HepG2 (cell line): ENCODE measurements around the gene INPP4B.

Source experiments
- KLF12 ChIP-seq: sonication (generic); formaldehyde crosslinking; IDR thresholded peaks from 2 replicates; pipeline ENCODE4 v1.4.0; 2020; ENCODE audit warnings: missing genetic modification reagents, borderline replicate concordance
- NCOA1 ChIP-seq: sonication (generic); formaldehyde crosslinking; IDR thresholded peaks from 2 replicates; pipeline ENCODE4 v1.9.0; 2021; ENCODE audit warnings: missing genetic modification reagents
- ZBTB26 ChIP-seq: IDR thresholded peaks from 2 replicates; pipeline ENCODE4 v1.6.1; 2016; ENCODE audit warnings: missing compliant biosample characterization, missing genetic modification reagents, borderline replicate concordance
- ZFP90 ChIP-seq: sonication (generic); formaldehyde crosslinking; IDR thresholded peaks from 2 replicates; pipeline ENCODE4 v1.8.0; 2022; ENCODE audit warnings: missing genetic modification reagents, mild to moderate bottlenecking, inconsistent platforms, borderline replicate concordance
- ZNF446 ChIP-seq: sonication (generic); formaldehyde crosslinking; IDR thresholded peaks from 2 replicates; pipeline ENCODE4 v1.5.0; 2020; ENCODE audit warnings: mild to moderate bottlenecking, missing genetic modification reagents
- TF ChIP-seq, protein P1 (sequence below): sonication (generic); formaldehyde crosslinking; IDR thresholded peaks from 2 replicates; pipeline ENCODE4 v1.5.0; 2020; ENCODE audit warnings: mild to moderate bottlenecking, missing genetic modification reagents, moderate library complexity

- TF ChIP-seq NCOA1 (CRISPR knock-in tag) (no peak), ZBTB26 (CRISPR knock-in tag) (no peak), ZFP90 (no peak), KLF12 (CRISPR knock-in tag) (no peak), ZNF446 (CRISPR knock-in tag) (no peak)
- TF ChIP-seq, protein P1, sequence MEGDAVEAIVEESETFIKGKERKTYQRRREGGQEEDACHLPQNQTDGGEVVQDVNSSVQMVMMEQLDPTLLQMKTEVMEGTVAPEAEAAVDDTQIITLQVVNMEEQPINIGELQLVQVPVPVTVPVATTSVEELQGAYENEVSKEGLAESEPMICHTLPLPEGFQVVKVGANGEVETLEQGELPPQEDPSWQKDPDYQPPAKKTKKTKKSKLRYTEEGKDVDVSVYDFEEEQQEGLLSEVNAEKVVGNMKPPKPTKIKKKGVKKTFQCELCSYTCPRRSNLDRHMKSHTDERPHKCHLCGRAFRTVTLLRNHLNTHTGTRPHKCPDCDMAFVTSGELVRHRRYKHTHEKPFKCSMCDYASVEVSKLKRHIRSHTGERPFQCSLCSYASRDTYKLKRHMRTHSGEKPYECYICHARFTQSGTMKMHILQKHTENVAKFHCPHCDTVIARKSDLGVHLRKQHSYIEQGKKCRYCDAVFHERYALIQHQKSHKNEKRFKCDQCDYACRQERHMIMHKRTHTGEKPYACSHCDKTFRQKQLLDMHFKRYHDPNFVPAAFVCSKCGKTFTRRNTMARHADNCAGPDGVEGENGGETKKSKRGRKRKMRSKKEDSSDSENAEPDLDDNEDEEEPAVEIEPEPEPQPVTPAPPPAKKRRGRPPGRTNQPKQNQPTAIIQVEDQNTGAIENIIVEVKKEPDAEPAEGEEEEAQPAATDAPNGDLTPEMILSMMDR = no peak
Observed at GRCh38 chr4:142383800-142384470, 462.2 kb downstream of the INPP4B start.
